ENCODE measurements around the gene TRPM5. TPM values are rescaled to one million over a fixed set of nuclear protein-coding genes. Genes with fewer than 3 reads are reported as not detected.

The TRPM5 gene
- total RNA-seq, 2 experiments from 2014 or later = not detected

GRCh38 chr11:2409611-2410468, 34.5 kb downstream of the TRPM5 start:
- ChIA-PET CTCF (ENCODE audit: unreplicated experiment) (interaction anchor here (0.6 to 0.7 kb wide), 3 partner anchors 81 to 222 kb away, joined by 3 to 4 read pairs (median 3); no protein-coding TSS in a partner anchor), POLR2A (no interaction called here)
- no peak for DNase-seq (ENCODE audit: low spot score)
- Histone ChIP-seq H2AFZ (ENCODE audit: low read length) (no peak overlapping the region), H3K4me2 (ENCODE audit: low read length) (no peak overlapping the region), H3K27ac (ENCODE audit: low read depth, low read length, poor library complexity, severe bottlenecking) (no peak overlapping the region), H3K4me3 (ENCODE audit: low read depth, low read length, poor library complexity, severe bottlenecking) (no peak overlapping the region), H4K20me1 (ENCODE audit: insufficient read depth, low read length) (no peaks in the 10 kb centered on the region), H3K36me3 (ENCODE audit: insufficient read depth, low read length) (no peaks in the 10 kb centered on the region), H3K9me2 (ENCODE audit: insufficient read depth, low read length) (no peaks in the 10 kb centered on the region), H3K9me3 (ENCODE audit: low read length) (no peaks in the 10 kb centered on the region), H3K4me1 (ENCODE audit: insufficient read depth, low read length, poor library complexity, severe bottlenecking) (no peaks in the 10 kb centered on the region), H3K79me2 (ENCODE audit: insufficient read depth, low read depth, low read length) (no peaks in the 10 kb centered on the region)
- BruUV-seq (replicated peaks) = no TSS peak
- intact Hi-C loops (cut with micrococcal nuclease; ENCODE audit: unreplicated experiment) = no loop called here
- no peak for TF ChIP-seq CTCF (conservative IDR thresholded peaks at IDR 0.05; ENCODE audit: low read length)
- no peak for TF ChIP-seq EZH2phosphoT487 (IDR thresholded peaks at IDR 0.05; ENCODE audit: borderline replicate concordance, low read depth, low read length)

- no peak for DNase-seq (ENCODE audit: low spot score)
- intact Hi-C loops (cut with micrococcal nuclease; ENCODE audit: unreplicated experiment) = no loop called here
- Histone ChIP-seq H4K20me1 (ENCODE audit: insufficient read depth, low read length) (no peaks in the 10 kb centered on the region), H3K79me2 (ENCODE audit: insufficient read depth, low read depth, low read length) (no peaks in the 10 kb centered on the region), H3K4me2 (ENCODE audit: low read length) (no peak overlapping the region), H3K9me3 (ENCODE audit: low read length) (no peaks in the 10 kb centered on the region), H2AFZ (ENCODE audit: low read length) (no peak overlapping the region), H3K4me1 (ENCODE audit: insufficient read depth, low read length, poor library complexity, severe bottlenecking) (no peaks in the 10 kb centered on the region), H3K9me2 (ENCODE audit: insufficient read depth, low read length) (no peaks in the 10 kb centered on the region), H3K27ac (ENCODE audit: low read depth, low read length, poor library complexity, severe bottlenecking) (no peak overlapping the region), H3K4me3 (ENCODE audit: low read depth, low read length, poor library complexity, severe bottlenecking) (no peak overlapping the region), H3K36me3 (ENCODE audit: insufficient read depth, low read length) (peaks cover 5% of the 10 kb centered on the region; the same call in 1 of the 2 replicates)
- ChIA-PET CTCF (ENCODE audit: unreplicated experiment) (interaction anchor here (0.6 kb wide), 2 partner anchors 80 to 222 kb away, joined by 3 read pairs; no protein-coding TSS in a partner anchor), POLR2A (no interaction called here)
- BruUV-seq (replicated peaks) = no TSS peak
- TF ChIP-seq CTCF (conservative IDR thresholded peaks at IDR 0.05; ENCODE audit: low read length) (no peak), EZH2phosphoT487 (IDR thresholded peaks at IDR 0.05; ENCODE audit: borderline replicate concordance, low read depth, low read length) (no peak)
Measured at GRCh38 chr11:2409126-2409525, 35.2 kb downstream of the TRPM5 start.

GRCh38 chr11:2408671-2409070, 35.6 kb downstream of the TRPM5 start:
- Histone ChIP-seq H2AFZ (ENCODE audit: low read length) (no peak overlapping the region), H3K36me3 (ENCODE audit: insufficient read depth, low read length) (peaks cover 10% of the 10 kb centered on the region; the same call in 1 of the 2 replicates), H3K9me2 (ENCODE audit: insufficient read depth, low read length) (no peaks in the 10 kb centered on the region), H3K4me3 (ENCODE audit: low read depth, low read length, poor library complexity, severe bottlenecking) (no peak overlapping the region), H3K4me2 (ENCODE audit: low read length) (no peak overlapping the region), H3K79me2 (ENCODE audit: insufficient read depth, low read depth, low read length) (no peaks in the 10 kb centered on the region), H4K20me1 (ENCODE audit: insufficient read depth, low read length) (no peaks in the 10 kb centered on the region), H3K9me3 (ENCODE audit: low read length) (no peaks in the 10 kb centered on the region), H3K27ac (ENCODE audit: low read depth, low read length, poor library complexity, severe bottlenecking) (no peak overlapping the region), H3K4me1 (ENCODE audit: insufficient read depth, low read length, poor library complexity, severe bottlenecking) (no peaks in the 10 kb centered on the region)
- CTCF ChIA-PET (ENCODE audit: unreplicated experiment) = no interaction called here
- DNase-seq (ENCODE audit: low spot score) = no peak
- no peak for TF ChIP-seq EZH2phosphoT487 (IDR thresholded peaks at IDR 0.05; ENCODE audit: borderline replicate concordance, low read depth, low read length)
- TF ChIP-seq CTCF (conservative IDR thresholded peaks at IDR 0.05; ENCODE audit: low read length) = no peak
- intact Hi-C loops (cut with micrococcal nuclease; ENCODE audit: unreplicated experiment) = no loop called here
- BruUV-seq (replicated peaks) = no TSS peak
- POLR2A ChIA-PET = no interaction called here

All from OCI-LY7 (cell line).